A204.1 (cell line): ENCODE results near the gene NAIF1.
A peak's percentile ranks its signal among the peaks of the same experiment; 100 is the strongest.
"Not testable (repeated sequence)": the region's sequence is repeated elsewhere in the genome, so short reads cannot be mapped to it uniquely, and the experiment has no call there.

Source experiments
- FAIRE-seq: peaks from 2 replicates; lab custom pipeline; 2012; peaks lifted over from hg19 to GRCh38; lab: Jason Lieb, UNC

NAIF1 gene

GRCh38 chr9:128066713-128067644 lies at the start of gene NAIF1:
NAIF1 (minus strand) TSS chr9:128067320; CDS start chr9:128067101, 219 bp downstream.
- peak; percentile 98 for FAIRE-seq

- no peak for FAIRE-seq
These were observed 49.3 kb upstream of the NAIF1 start for GRCh38 chr9:128116104-128117083.

- FAIRE-seq = no peak
These were observed 48.3 kb upstream of the NAIF1 start for GRCh38 chr9:128115187-128116103.

GRCh38 chr9:128114326-128115186 lies 47.4 kb upstream of the NAIF1 start:
- no peak for FAIRE-seq

- no peak for FAIRE-seq
These were observed 46.6 kb upstream of the NAIF1 start for GRCh38 chr9:128113526-128114325.

- FAIRE-seq = not testable (repeated sequence)
These were observed 44.6 kb upstream of the NAIF1 start for GRCh38 chr9:128111726-128112125.

- no peak for FAIRE-seq
These were observed 42.1 kb upstream of the NAIF1 start for GRCh38 chr9:128109050-128109709.

GRCh38 chr9:128108269-128109049 lies 41.3 kb upstream of the NAIF1 start:
- FAIRE-seq = no peak

GRCh38 chr9:128107468-128108268 lies 40.5 kb upstream of the NAIF1 start:
- no peak for FAIRE-seq

GRCh38 chr9:128106940-128107467 lies 39.9 kb upstream of the NAIF1 start:
- FAIRE-seq = no peak

GRCh38 chr9:128106181-128106939 lies 39.2 kb upstream of the NAIF1 start:
- no peak for FAIRE-seq

- no peak for FAIRE-seq
These were observed 38.5 kb upstream of the NAIF1 start for GRCh38 chr9:128105538-128106175.

- FAIRE-seq = no peak
These were observed 37.1 kb upstream of the NAIF1 start for GRCh38 chr9:128104171-128104618.

GRCh38 chr9:128103589-128103962 lies 36.5 kb upstream of the NAIF1 start:
- FAIRE-seq = no peak

- no peak for FAIRE-seq
These were observed 35.9 kb upstream of the NAIF1 start for GRCh38 chr9:128102861-128103588.
